Ishikawa (cell line): ENCODE data around the gene SBF2.

Experiments
- CEBPB ChIP-seq: IDR thresholded peaks from 2 replicates; pipeline ENCODE4 v1.6.1; 2012
- CREB1 ChIP-seq: IDR thresholded peaks from 2 replicates; pipeline ENCODE4 v1.6.1; 2012; ENCODE audit warnings: low read depth
- EGR1 ChIP-seq: IDR thresholded peaks from 2 replicates; pipeline ENCODE4 v1.6.1; 2012
- EP300 ChIP-seq: IDR thresholded peaks from 2 replicates; pipeline ENCODE4 v1.6.1; 2012; ENCODE audit warnings: borderline replicate concordance
- FOXM1 ChIP-seq: IDR thresholded peaks from 2 replicates; pipeline ENCODE4 v1.6.1; 2012; ENCODE audit warnings: low read depth, borderline replicate concordance
- MAX ChIP-seq: IDR thresholded peaks from 2 replicates; pipeline ENCODE4 v1.6.1; 2012
- NFIC ChIP-seq: IDR thresholded peaks from 2 replicates; pipeline ENCODE4 v1.6.1; 2012
- RAD21 ChIP-seq: IDR thresholded peaks from 2 replicates; pipeline ENCODE4 v1.6.1; 2012; ENCODE audit warnings: low read depth
- REST ChIP-seq: IDR thresholded peaks from 2 replicates; pipeline ENCODE4 v1.6.1; 2012; ENCODE audit warnings: low read depth, mild to moderate bottlenecking
- TAF1 ChIP-seq: IDR thresholded peaks from 2 replicates; pipeline ENCODE4 v1.6.1; 2012; ENCODE audit warnings: low read depth, mild to moderate bottlenecking
- TCF12 ChIP-seq: IDR thresholded peaks from 2 replicates; pipeline ENCODE4 v1.6.1; 2012; ENCODE audit warnings: low read depth
- TEAD4 ChIP-seq: IDR thresholded peaks from 2 replicates; pipeline ENCODE4 v1.6.1; 2012
- USF1 ChIP-seq: IDR thresholded peaks from 2 replicates; pipeline ENCODE4 v1.6.1; 2012
- YY1 ChIP-seq: IDR thresholded peaks from 2 replicates; pipeline ENCODE4 v1.6.1; 2012; ENCODE audit warnings: low read depth
- ZBTB7A ChIP-seq: IDR thresholded peaks from 2 replicates; pipeline ENCODE4 v1.6.1; 2012; ENCODE audit warnings: low read depth

Gene SBF2

GRCh38 chr11:9814108-9814507, 479.9 kb downstream of the SBF2 start:
- TF ChIP-seq CREB1: no peak
- no peak for TF ChIP-seq EGR1
- no peak for TF ChIP-seq ZBTB7A
- TF ChIP-seq TEAD4: no peak

GRCh38 chr11:9808943-9809342, 485.1 kb downstream of the SBF2 start:
- TF ChIP-seq TAF1 (no peak), REST (no peak), TCF12 (no peak), EGR1 (no peak), NFIC (no peak), CEBPB (no peak), USF1 (no peak), TEAD4 (no peak), CREB1 (no peak), RAD21 (no peak), EP300 (no peak), YY1 (no peak), FOXM1 (no peak)

- TF ChIP-seq NFIC (no peak), RAD21 (no peak), FOXM1 (no peak)
These were observed 486.9 kb downstream of the SBF2 start for GRCh38 chr11:9806946-9807687.

GRCh38 chr11:9804419-9804902, 489.6 kb downstream of the SBF2 start:
- TF ChIP-seq RAD21 (no peak), USF1 (no peak), NFIC (no peak), CEBPB (no peak), EGR1 (no peak), TEAD4 (no peak), ZBTB7A (no peak), CREB1 (no peak), YY1 (no peak), EP300 (no peak), TCF12 (no peak), MAX (no peak), FOXM1 (no peak), REST (no peak), TAF1 (no peak)

GRCh38 chr11:9803685-9804418, 490.2 kb downstream of the SBF2 start:
- TF ChIP-seq ZBTB7A (no peak), REST (no peak), TEAD4 (no peak), USF1 (no peak), EP300 (no peak), RAD21 (no peak), MAX (no peak), FOXM1 (no peak), YY1 (no peak), CREB1 (no peak), TCF12 (no peak), EGR1 (no peak), TAF1 (no peak), NFIC (no peak)
